AG08395 (cell line): ENCODE measurements around the gene FOXJ2.
"Not testable (repeated sequence)": the region's sequence is repeated elsewhere in the genome, so short reads cannot be mapped to it uniquely, and the experiment has no call there.

Experiments
- DNase-seq: peaks from one replicate; pipeline ENCODE4 v3.0.0; 2012; ENCODE audit warnings: mixed read lengths, low spot score

The FOXJ2 gene

GRCh38 chr12:8032242-8033152 is at the start of gene FOXJ2:
FOXJ2 (plus strand) TSS chr12:8032716; CDS start chr12:8039833, 7,117 bp downstream.
- DNase-seq: peak; percentile 85

- not testable (repeated sequence) for DNase-seq
Observed at GRCh38 chr12:7983019-7983418, 49.5 kb upstream of the FOXJ2 start.

GRCh38 chr12:7983460-7983859 is 49.1 kb upstream of the FOXJ2 start:
- not testable (repeated sequence) for DNase-seq

- no peak for DNase-seq
Observed at GRCh38 chr12:7984900-7985299, 47.6 kb upstream of the FOXJ2 start.

- no peak for DNase-seq
Observed at GRCh38 chr12:7985802-7986418, 46.6 kb upstream of the FOXJ2 start.

- no peak for DNase-seq
Observed at GRCh38 chr12:7989827-7990491, 42.6 kb upstream of the FOXJ2 start.

- no peak for DNase-seq
Observed at GRCh38 chr12:7991535-7991934, 41.0 kb upstream of the FOXJ2 start.

GRCh38 chr12:7994731-7995205 is 37.7 kb upstream of the FOXJ2 start:
- DNase-seq: peak; percentile 87

GRCh38 chr12:7995266-7995963 is 37.1 kb upstream of the FOXJ2 start:
- DNase-seq: peak; percentile 65

GRCh38 chr12:8000827-8001226 is 31.7 kb upstream of the FOXJ2 start:
- not testable (repeated sequence) for DNase-seq

GRCh38 chr12:8001496-8001895 is 31.0 kb upstream of the FOXJ2 start:
- not testable (repeated sequence) for DNase-seq

GRCh38 chr12:8004897-8005296 is 27.6 kb upstream of the FOXJ2 start:
- DNase-seq: not testable (repeated sequence)

- no peak for DNase-seq
Observed at GRCh38 chr12:8011331-8011730, 21.2 kb upstream of the FOXJ2 start.

- no peak for DNase-seq
Observed at GRCh38 chr12:8012651-8013309, 19.7 kb upstream of the FOXJ2 start.

- DNase-seq: no peak
Observed at GRCh38 chr12:8014836-8015235, 17.7 kb upstream of the FOXJ2 start.

- DNase-seq: not testable (repeated sequence)
Observed at GRCh38 chr12:8018213-8018612, 14.3 kb upstream of the FOXJ2 start.

GRCh38 chr12:8018666-8019581 is 13.6 kb upstream of the FOXJ2 start:
- no peak for DNase-seq

- peak; percentile 100 for DNase-seq
Observed at GRCh38 chr12:8026291-8026900, 6.1 kb upstream of the FOXJ2 start.

- DNase-seq: no peak
Observed at GRCh38 chr12:8027856-8028255, 4.7 kb upstream of the FOXJ2 start.

GRCh38 chr12:8028267-8028666 is 4.2 kb upstream of the FOXJ2 start:
- DNase-seq: no peak
